BE2C (cell line): ENCODE measurements around the gene ATP10A.

Source experiments
- DNase-seq: peaks from one replicate; pipeline ENCODE4 v3.0.0-alpha.2; 2020
- H3K27me3 ChIP-seq: fragments of 250-450 bp; sonication (Bioruptor Pico); 2 replicates; pipeline ENCODE4 v1.5.1; 2020; ENCODE audit warnings: mild to moderate bottlenecking
- H3K36me3 ChIP-seq: fragments of 250-450 bp; sonication (Bioruptor Pico); 2 replicates; pipeline ENCODE4 v1.5.1; 2020; ENCODE audit warnings: mild to moderate bottlenecking
- H3K4me1 ChIP-seq: fragments of 250-450 bp; sonication (Bioruptor Pico); 2 replicates; pipeline ENCODE4 v1.5.1; 2020
- H3K4me3 ChIP-seq: 2 replicates; pipeline ENCODE4 v1.5.1; 2011; ENCODE audit warnings: low read depth, low read length
- H3K9me3 ChIP-seq: fragments of 250-450 bp; sonication (Bioruptor Pico); 2 replicates; pipeline ENCODE4 v1.5.1; 2020
- TF ChIP-seq, protein P1 (sequence below): IDR thresholded peaks from 2 replicates; pipeline ENCODE4 v1.5.1; 2012; ENCODE audit warnings: mild to moderate bottlenecking, low read depth, low read length

The ATP10A gene

DNA sequence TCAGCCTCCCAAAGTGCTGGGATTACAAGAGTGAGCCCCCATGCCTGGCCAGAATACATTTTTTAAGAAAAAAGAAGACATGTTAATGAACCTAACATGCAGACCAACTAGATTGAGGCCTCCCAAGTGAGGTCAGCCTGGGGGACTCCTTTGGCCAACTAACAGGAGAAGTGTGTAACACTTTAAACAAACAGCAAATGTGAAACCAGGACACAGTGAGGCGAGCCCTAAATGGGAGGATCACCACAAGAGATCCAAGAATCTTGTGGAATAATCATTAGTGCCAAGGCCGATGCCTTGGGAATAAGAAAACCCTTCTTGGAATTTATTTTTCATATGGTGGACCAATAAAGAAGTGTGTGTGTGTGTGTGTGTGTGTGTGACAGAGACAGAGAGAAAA lies 73.9 kb downstream of the ATP10A start:
- Histone ChIP-seq H3K4me3 (no peak overlapping the region), H3K4me1 (no peaks in the 10 kb centered on the region), H3K27me3 (no peaks in the 10 kb centered on the region), H3K9me3 (no peaks in the 10 kb centered on the region; the same call in 1 of the 2 replicates), H3K36me3 (no peaks in the 10 kb centered on the region)
- DNase-seq: no peak
- TF ChIP-seq, protein P1, sequence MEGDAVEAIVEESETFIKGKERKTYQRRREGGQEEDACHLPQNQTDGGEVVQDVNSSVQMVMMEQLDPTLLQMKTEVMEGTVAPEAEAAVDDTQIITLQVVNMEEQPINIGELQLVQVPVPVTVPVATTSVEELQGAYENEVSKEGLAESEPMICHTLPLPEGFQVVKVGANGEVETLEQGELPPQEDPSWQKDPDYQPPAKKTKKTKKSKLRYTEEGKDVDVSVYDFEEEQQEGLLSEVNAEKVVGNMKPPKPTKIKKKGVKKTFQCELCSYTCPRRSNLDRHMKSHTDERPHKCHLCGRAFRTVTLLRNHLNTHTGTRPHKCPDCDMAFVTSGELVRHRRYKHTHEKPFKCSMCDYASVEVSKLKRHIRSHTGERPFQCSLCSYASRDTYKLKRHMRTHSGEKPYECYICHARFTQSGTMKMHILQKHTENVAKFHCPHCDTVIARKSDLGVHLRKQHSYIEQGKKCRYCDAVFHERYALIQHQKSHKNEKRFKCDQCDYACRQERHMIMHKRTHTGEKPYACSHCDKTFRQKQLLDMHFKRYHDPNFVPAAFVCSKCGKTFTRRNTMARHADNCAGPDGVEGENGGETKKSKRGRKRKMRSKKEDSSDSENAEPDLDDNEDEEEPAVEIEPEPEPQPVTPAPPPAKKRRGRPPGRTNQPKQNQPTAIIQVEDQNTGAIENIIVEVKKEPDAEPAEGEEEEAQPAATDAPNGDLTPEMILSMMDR: no peak

DNA sequence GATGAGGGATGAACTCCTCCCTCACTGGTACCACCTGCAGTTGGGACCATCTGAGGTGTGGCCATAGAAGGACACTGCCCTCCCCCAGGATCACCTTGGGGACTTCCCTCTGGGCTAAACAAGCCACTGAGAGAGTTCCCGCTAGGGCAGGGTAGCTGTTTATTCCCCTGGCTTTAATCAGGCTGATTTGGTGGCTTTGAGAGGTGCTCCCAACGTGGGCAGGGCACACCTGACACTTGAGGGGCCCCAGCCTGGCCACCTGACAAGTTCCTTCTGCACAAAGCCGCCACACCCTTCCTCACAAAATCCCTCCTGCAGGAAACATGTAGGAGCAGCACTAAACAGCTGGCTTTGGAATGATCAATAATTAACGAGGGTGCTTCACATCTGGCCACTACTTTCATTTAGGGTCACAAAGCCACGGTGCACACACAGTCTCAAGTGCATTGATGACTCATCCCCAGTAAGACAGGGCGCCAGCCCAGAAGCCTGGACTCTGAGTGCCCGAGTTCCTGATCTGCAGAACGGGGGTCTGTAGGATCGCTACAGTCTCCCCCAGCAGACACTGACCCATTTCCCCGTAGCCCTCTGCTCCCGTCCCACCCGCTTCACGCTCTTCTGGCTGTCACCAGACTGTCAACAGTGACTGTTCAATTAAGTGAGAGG lies 75.1 kb downstream of the ATP10A start:
- H3K27me3 ChIP-seq: no peaks in the 10 kb centered on the region
- H3K36me3 ChIP-seq: no peaks in the 10 kb centered on the region
- no peaks in the 10 kb centered on the region for H3K9me3 ChIP-seq
- no peak for DNase-seq
- TF ChIP-seq, protein P1: no peak
- H3K4me1 ChIP-seq: no peaks in the 10 kb centered on the region
- no peak overlapping the region for H3K4me3 ChIP-seq

DNA sequence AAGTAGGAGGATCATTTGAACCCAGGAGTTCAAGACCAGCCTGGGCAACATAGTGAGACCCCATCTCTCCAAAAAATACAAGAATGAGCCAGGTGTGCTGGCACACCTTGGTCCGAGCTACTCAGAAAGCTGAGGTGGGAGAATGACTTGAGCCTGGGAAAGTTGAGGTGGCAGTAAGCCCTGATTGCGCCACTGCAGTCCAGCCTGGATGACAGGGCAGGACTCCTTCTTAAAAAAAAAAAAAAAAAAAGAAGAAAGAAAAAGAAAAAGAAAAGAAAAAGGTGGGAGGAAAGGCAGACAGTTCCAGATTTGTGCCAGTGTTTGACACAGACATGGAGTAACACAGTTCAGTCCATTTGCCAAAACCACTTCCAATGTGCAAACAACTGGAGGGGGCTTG lies 75.7 kb downstream of the ATP10A start:
- Histone ChIP-seq H3K9me3 (no peaks in the 10 kb centered on the region), H3K4me3 (no peak overlapping the region), H3K36me3 (no peaks in the 10 kb centered on the region), H3K27me3 (no peaks in the 10 kb centered on the region), H3K4me1 (no peaks in the 10 kb centered on the region)
- no peak for DNase-seq
- TF ChIP-seq, protein P1: no peak

DNA sequence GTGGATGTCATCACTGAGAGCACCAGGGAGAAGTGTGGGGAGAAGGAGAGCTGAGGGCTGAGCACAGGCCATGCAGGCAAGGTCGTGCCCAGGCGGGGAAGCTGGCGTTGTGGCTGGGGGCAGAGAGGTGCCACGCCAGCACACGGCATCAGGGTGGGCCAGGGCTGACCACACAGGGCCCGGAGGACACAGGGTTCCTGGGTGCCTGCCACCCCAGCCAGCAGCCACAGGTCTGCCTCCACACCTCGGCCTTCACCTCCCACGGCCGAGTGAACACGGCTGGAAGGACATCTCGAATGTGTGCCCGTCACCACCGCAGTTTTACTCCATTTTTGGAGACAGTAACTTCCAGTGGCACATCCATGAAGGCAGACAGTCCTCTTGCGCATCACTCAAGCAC lies 77.1 kb downstream of the ATP10A start:
- TF ChIP-seq, protein P1: no peak
- Histone ChIP-seq H3K27me3 (no peaks in the 10 kb centered on the region), H3K9me3 (no peaks in the 10 kb centered on the region), H3K36me3 (no peaks in the 10 kb centered on the region), H3K4me3 (no peak overlapping the region), H3K4me1 (no peaks in the 10 kb centered on the region)
- DNase-seq: no peak

- TF ChIP-seq, protein P1: no peak
- DNase-seq: no peak
- Histone ChIP-seq H3K36me3 (no peaks in the 10 kb centered on the region), H3K27me3 (no peaks in the 10 kb centered on the region), H3K4me3 (no peak overlapping the region), H3K4me1 (no peaks in the 10 kb centered on the region), H3K9me3 (no peaks in the 10 kb centered on the region)
Measured at GRCh38 chr15:25785641-25786025, 77.5 kb downstream of the ATP10A start.

DNA sequence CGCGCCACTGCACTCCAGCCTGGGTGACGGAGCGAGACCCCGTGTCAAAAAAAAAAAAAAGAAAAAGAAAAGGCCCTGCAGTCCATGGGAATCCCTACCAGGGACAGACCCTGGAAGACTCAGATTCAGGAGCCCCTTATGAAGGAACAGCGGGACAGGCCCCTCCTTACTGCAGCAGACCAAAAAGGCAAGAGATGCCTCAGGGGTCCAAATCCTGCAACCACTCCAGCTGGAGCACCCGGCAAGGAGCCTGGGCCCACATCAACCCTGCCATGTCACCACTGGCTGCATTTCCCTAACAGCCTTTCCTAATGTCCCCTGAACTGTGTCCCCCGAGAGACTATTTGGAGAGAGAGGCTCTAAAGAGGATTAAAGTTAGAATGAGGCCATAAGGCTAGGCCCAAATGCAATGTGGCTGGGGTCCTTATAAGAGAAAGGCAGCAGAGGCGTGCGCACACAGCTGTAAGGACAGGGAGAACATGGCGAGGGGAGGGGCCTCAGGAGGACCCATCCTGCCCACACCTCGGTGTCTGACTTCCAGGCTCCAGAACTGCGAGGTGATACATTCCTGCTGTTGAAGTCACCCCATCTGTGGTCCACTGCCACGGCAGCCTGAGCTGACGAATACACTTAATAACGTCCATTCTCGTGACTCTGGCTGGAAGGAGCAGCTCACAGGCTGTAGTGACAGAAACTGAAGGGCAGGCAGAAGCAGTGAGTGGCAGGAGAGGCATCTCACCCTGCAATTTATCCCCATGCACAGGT lies 78.1 kb downstream of the ATP10A start:
- TF ChIP-seq, protein P1: no peak
- DNase-seq: no peak
- H3K36me3 ChIP-seq: no peaks in the 10 kb centered on the region
- H3K4me3 ChIP-seq: no peak overlapping the region
- H3K9me3 ChIP-seq: no peaks in the 10 kb centered on the region
- no peaks in the 10 kb centered on the region for H3K27me3 ChIP-seq
- no peaks in the 10 kb centered on the region for H3K4me1 ChIP-seq
